Ascending aorta (tissue), 2 donors: ENCODE results near the gene EHD4. TPM values are rescaled to one million over a fixed set of nuclear protein-coding genes. Genes with fewer than 3 reads are reported as not detected.

Source experiments
- DNase-seq, 2 donors: peaks; one replicate each; pipeline ENCODE4 v3.0.0-alpha.2; 2019; ENCODE audit warnings: low spot score in 2 of 2
- H3K27ac ChIP-seq, 2 donors: fragments of 200-600 bp; sonication (generic); one replicate each; pipeline ENCODE4 v1.5.1; 2016 to 2017; ENCODE audit warnings: mild to moderate bottlenecking in 1 of 2
- H3K27me3 ChIP-seq: fragments of 200-600 bp; sonication (generic); one replicate; pipeline ENCODE4 v1.5.1; 2017
- H3K36me3 ChIP-seq, 2 donors: fragments of 200-600 bp; sonication (generic); one replicate each; pipeline ENCODE4 v1.5.1; 2016
- H3K4me1 ChIP-seq, 2 donors: fragments of 200-600 bp; sonication (generic); one replicate each; pipeline ENCODE4 v1.5.1; 2016 to 2017; ENCODE audit warnings: mild to moderate bottlenecking in 1 of 2
- H3K4me3 ChIP-seq, 2 donors: fragments of 200-600 bp; sonication (generic); one replicate each; pipeline ENCODE4 v1.5.1; 2016 to 2017; ENCODE audit warnings: mild to moderate bottlenecking in 1 of 2
- H3K9me3 ChIP-seq, 2 donors: fragments of 200-600 bp; sonication (generic); one replicate each; pipeline ENCODE4 v1.5.1; 2016
- intact Hi-C: fragments of 100-400 bp; cut with DNase I; formaldehyde crosslinking; loops from one replicate; pipeline ENCODE4 v1.15.1; 2023
- total RNA-seq: library from RNA; depleted of rRNA; stranded (reverse); fragments of >200 nt; gene quantifications from one replicate; pipeline ENCODE4 v1.1.0, GENCODE V29; 2016
- TF ChIP-seq, protein P1 (sequence below), 3 experiments: fragments of 200-600 bp in 2 of 3; fragments of 450-650 bp in 1 of 3; sonication (generic) in 2 of 3; IDR thresholded peaks; one replicate each; pipeline ENCODE4 v1.5.1; 2016 to 2019; ENCODE audit warnings: antibody characterized with exemption in 3 of 3, mild to moderate bottlenecking in 1 of 3, moderate library complexity in 1 of 3

Gene EHD4
- total RNA-seq, 1 donor from 2014 or later: 70.4 TPM

DNA sequence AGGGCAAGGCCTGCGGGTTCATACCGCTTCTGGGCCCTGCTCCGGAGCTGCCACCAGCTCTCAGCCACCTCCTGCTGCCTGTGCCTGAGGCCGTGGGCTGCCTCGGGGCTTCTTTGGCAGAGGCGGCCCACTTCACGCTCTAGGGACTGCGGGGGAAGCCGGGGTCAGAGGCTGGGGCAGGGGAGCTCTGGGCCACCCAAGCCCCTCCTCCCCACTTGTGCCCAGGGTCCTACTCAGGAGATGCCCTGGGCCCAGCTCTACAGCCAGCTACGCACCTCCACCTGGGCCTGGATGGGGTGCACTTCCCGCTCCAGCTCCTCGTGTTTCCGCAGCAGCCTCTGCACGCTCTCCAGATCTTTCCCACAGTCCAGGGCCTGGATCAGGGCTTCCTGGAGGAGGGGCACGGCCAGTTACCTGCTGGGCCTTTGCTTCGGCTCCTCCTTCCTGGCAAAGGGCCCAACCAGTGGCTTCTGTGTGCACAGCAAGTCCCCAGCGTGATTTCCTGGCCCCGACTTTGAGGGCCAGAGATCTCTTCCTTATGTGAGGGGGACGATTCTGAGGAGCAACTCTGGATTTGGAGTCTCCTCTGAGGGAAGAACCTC, 109.7 kb downstream of the EHD4 start:
- no peaks in the 10 kb centered on the region for H3K27me3 ChIP-seq
- no peaks in the 10 kb centered on the region for H3K4me1 ChIP-seq
- H3K9me3 ChIP-seq: no peaks in the 10 kb centered on the region
- no peak overlapping the region for H3K27ac ChIP-seq
- intact Hi-C loops: no loop called here
- TF ChIP-seq, protein P1, sequence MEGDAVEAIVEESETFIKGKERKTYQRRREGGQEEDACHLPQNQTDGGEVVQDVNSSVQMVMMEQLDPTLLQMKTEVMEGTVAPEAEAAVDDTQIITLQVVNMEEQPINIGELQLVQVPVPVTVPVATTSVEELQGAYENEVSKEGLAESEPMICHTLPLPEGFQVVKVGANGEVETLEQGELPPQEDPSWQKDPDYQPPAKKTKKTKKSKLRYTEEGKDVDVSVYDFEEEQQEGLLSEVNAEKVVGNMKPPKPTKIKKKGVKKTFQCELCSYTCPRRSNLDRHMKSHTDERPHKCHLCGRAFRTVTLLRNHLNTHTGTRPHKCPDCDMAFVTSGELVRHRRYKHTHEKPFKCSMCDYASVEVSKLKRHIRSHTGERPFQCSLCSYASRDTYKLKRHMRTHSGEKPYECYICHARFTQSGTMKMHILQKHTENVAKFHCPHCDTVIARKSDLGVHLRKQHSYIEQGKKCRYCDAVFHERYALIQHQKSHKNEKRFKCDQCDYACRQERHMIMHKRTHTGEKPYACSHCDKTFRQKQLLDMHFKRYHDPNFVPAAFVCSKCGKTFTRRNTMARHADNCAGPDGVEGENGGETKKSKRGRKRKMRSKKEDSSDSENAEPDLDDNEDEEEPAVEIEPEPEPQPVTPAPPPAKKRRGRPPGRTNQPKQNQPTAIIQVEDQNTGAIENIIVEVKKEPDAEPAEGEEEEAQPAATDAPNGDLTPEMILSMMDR (IDR thresholded peaks at IDR 0.05): no peak
- no peaks in the 10 kb centered on the region for H3K36me3 ChIP-seq
- DNase-seq: no peak
- no peak overlapping the region for H3K4me3 ChIP-seq

DNA sequence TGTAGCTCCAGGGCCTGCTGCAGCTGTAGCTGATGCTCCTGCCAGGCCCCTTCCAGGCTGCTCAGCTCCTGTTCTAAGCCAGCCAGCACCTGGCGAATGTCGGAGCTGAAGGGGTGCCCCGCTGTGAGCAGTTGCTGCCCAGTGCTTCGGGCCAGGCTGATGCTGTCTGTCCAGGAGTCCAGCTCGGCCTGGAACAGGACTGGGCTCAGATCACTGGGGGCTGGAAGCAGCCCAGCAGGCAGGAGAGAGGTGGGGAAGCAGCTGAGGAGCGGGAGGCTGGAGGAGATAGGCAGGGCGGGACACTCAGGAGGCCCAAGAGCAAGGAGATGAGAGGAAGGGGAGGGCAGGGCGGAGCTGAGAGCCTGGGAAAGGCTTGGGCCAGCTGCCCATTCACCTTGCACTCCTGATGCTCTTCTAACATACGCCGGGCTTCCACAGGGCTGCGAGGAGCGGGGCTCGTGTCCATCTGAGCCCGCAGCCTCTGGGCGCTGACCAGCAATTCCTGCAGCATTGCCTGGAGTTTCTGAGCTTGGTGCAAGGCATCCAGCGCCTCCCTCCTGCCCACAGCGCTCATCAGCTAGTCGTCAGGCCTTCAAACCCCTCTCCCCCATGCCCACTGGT, 110.5 kb downstream of the EHD4 start:
- Histone ChIP-seq H3K9me3 (no peaks in the 10 kb centered on the region), H3K4me1 (no peaks in the 10 kb centered on the region), H3K36me3 (no peaks in the 10 kb centered on the region), H3K27me3 (no peaks in the 10 kb centered on the region), H3K4me3 (no peak overlapping the region), H3K27ac (no peak overlapping the region)
- DNase-seq: no peak
- TF ChIP-seq, protein P1 (IDR thresholded peaks at IDR 0.05): no peak
- intact Hi-C loops: no loop called here

DNA sequence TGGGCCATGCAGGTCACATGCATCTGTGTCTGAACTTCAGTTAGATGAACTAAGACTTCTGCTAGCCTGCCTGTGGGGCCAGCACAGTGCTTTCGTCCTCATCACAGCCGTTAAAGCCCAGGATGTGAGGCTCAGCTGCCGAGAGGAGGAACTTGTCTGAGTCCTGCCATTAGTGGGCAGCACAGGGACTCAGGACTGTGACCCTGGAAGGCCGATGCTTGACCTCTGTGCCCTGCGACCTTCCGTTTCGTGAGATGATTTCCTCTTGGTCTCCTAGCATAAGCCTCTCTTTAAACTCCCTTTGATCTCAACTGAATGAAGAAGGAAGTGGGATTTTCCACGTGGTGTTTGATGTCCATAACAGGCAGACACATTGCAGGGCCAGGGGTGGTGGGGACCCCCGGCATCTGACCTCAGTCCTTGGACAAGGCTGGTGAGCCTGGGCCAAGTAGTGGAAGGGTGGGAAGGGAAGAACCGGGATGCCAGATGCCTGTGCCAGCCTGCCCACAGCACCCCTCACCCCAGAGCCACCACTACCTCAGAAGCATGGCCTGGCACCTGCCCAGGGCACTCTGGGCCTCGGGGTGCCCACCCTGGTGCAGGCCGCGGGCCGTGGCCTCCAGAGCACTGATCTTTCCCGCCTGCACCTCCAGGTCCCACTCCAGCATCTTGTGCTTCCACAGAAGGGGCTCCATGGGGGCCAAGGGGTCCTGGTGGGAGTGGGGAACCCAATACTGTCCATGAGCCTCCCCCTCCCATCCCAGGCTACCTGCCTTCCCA, 112.1 kb downstream of the EHD4 start:
- Histone ChIP-seq H3K27ac (no peak overlapping the region), H3K27me3 (no peaks in the 10 kb centered on the region), H3K9me3 (no peaks in the 10 kb centered on the region), H3K4me3 (no peak overlapping the region), H3K36me3 (no peaks in the 10 kb centered on the region), H3K4me1 (no peaks in the 10 kb centered on the region)
- intact Hi-C loops: no loop called here
- TF ChIP-seq, protein P1 (IDR thresholded peaks at IDR 0.05): no peak
- no peak for DNase-seq

- TF ChIP-seq, protein P1 (IDR thresholded peaks at IDR 0.05): no peak
- H3K4me1 ChIP-seq: no peaks in the 10 kb centered on the region
- no peak overlapping the region for H3K27ac ChIP-seq
- intact Hi-C loops: no loop called here
- no peak overlapping the region for H3K4me3 ChIP-seq
- no peaks in the 10 kb centered on the region for H3K9me3 ChIP-seq
- H3K27me3 ChIP-seq: no peaks in the 10 kb centered on the region
- DNase-seq: no peak
- H3K36me3 ChIP-seq: no peaks in the 10 kb centered on the region
These were observed 113.6 kb downstream of the EHD4 start for GRCh38 chr15:41858756-41859155.

DNA sequence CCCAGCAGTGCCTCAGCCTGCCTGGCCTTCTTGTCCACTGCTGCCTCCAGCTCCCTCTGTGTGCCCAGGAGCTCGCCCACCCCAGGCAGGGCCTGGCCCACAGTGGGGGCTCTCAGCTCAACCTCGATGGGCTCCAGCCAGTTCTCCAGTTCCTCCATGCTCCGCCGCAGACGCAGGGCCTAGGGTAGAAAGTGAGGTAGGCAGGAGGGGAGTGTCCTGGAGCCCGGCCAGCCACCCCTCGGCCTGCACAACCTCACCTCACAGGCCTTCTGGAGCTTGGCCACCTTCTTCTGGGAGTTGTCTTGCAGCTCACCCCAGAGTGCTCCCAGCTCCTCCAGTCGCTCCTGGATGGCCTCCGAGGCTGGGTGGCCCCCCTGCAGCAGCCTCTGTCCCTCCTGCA, 115.0 kb downstream of the EHD4 start:
- DNase-seq: no peak
- H3K27ac ChIP-seq: no peak overlapping the region
- H3K27me3 ChIP-seq: no peaks in the 10 kb centered on the region
- H3K4me3 ChIP-seq: no peak overlapping the region
- H3K36me3 ChIP-seq: no peaks in the 10 kb centered on the region
- H3K4me1 ChIP-seq: no peaks in the 10 kb centered on the region
- TF ChIP-seq, protein P1 (IDR thresholded peaks at IDR 0.05): no peak
- H3K9me3 ChIP-seq: no peaks in the 10 kb centered on the region
- intact Hi-C loops: no loop called here
